IPS-18a (cell line): ENCODE data around the gene ARHGAP40.
A peak's percentile ranks its signal among the peaks of the same experiment; 100 is the strongest.
"Not testable (repeated sequence)": the region's sequence is repeated elsewhere in the genome, so short reads cannot be mapped to it uniquely, and the experiment has no call there.

Experiments used
- H3K27ac ChIP-seq: one replicate; pipeline ENCODE4 v1.5.1; 2013; ENCODE audit warnings: low read length
- H3K27me3 ChIP-seq: one replicate; pipeline ENCODE4 v1.6.1; 2013; ENCODE audit warnings: mild to moderate bottlenecking, low read length; ENCODE audit not compliant: control insufficient read depth, insufficient read depth
- H3K36me3 ChIP-seq: one replicate; pipeline ENCODE4 v1.6.1; 2013; ENCODE audit warnings: low read depth, low read length; ENCODE audit not compliant: control insufficient read depth
- H3K4me1 ChIP-seq: one replicate; pipeline ENCODE4 v1.6.1; 2013; ENCODE audit warnings: low read depth, low read length; ENCODE audit not compliant: control insufficient read depth
- H3K4me3 ChIP-seq: one replicate; pipeline ENCODE4 v1.5.1; 2013; ENCODE audit warnings: low read length
- H3K9ac ChIP-seq: one replicate; pipeline ENCODE4 v1.6.1; 2013; ENCODE audit warnings: mild to moderate bottlenecking, low read length, moderate library complexity
- H3K9me3 ChIP-seq: one replicate; pipeline ENCODE4 v1.6.1; 2013; ENCODE audit warnings: low read depth, low read length; ENCODE audit not compliant: control insufficient read depth

Gene ARHGAP40

DNA sequence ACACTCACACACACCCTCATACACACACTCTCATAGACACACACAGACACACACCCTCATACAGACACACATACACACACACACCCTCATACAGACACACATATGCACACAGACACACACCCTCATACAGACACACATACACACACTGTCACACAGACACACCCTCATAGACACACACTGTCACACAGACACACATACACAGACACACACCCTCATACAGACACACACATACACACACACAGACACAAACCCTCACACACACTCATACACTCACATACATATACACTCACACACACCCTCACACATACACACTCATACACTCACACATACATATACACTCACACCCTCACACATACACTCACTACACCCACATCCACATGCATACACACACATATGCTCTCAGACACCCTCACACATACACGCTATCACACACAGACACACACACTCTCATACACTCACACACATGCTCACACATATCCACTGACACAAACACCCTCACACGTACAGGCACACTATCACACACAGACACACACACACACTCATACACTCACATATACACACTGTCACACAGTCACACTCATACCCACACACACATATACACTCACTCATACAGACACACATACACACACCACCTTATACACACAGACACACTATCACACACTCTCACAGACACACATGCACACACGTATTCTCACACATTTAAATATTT is 11.5 kb upstream of the ARHGAP40 start:
- no peak overlapping the region for H3K9ac ChIP-seq
- H3K27ac ChIP-seq, result no peak overlapping the region
- no peaks in the 10 kb centered on the region for H3K36me3 ChIP-seq
- peaks cover 6% of the 10 kb centered on the region for H3K4me1 ChIP-seq
- no peak overlapping the region for H3K4me3 ChIP-seq
- no peaks in the 10 kb centered on the region for H3K27me3 ChIP-seq
- no peaks in the 10 kb centered on the region for H3K9me3 ChIP-seq

DNA sequence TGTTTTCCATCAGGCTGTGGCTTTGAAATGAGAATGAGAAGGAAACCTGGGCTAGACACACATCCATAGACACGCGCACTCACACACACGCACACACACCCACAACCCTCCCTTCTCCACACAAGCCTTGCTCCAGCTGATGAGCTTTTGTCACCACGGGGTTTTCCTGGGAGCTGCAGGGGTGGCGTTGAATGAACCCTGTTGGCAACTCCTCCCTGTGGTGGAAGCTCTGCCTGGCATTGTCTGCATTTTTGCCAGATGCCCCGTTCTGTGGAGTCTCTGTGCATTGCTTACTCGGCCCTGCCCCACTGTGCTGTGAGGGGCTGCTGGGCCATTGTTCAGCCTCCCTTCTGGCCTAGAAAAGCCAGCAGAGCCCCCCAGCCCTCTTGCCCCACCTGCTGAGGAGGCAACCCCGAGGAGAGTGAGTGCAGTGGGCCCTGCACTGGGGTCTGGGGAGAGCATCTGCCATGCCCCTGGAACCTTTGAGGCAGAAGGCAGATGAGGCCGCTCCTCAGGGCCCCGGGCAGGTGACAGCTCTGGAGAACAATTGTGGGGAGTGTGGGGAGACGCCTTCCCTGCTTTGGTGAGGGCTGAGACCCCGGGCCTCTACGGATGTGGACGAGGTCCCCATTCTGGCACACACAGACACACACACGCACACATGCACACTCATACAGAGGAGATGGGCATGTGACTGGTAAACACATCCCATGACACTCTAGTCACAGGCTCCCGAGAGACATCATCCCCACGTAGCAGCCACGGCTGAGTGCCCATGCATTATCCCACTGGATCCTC is 10.7 kb upstream of the ARHGAP40 start:
- Histone ChIP-seq H3K27me3 (no peaks in the 10 kb centered on the region), H3K9ac (no peak overlapping the region)

DNA sequence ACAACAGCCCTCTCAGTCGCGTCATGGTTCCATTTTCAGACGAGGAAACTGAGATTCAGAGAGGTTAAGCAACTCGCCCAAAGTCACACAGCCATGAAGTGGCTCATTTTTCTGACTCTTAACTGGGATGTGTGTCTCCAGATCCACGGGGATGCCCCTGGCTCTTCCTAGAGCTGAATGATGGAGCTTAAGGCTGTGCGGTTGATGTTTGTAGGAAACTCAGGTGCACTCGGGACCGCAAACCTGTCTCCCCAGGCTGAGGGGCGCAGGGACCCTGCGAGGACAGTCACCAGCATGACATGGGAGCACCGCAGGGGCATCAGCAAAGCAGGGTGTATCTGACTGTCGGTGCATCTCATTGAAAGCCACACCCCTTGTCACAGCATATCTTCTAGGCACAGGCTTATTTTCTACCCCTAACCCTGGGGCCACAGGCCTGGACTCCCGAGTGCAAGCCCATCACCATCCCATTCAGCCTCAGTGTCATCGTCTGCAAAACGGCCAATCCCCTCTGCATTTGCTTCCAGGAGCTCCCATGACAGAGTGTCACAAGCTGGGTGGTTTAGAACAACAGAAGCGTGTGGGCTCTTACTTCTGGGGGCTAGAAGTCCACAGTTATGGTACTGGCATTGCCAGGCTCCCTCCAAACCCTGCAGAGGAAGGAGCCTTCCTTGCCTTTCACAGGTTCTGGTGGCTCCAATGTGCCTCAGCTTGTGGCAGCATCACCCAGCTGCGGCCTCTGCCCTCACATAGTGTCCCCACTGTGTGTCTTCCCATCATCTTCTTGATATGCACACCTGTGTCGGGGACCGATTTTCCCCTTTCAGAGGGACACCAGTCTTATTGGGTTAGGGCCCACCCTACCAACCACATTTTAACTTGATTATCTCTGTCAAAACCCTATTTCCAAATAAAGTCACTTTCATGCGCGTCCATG is 9.9 kb upstream of the ARHGAP40 start:
- Histone ChIP-seq H3K4me3 (no peak overlapping the region), H3K9me3 (no peaks in the 10 kb centered on the region), H3K4me1 (peaks cover 6% of the 10 kb centered on the region), H3K27me3 (no peaks in the 10 kb centered on the region), H3K27ac (no peak overlapping the region), H3K36me3 (no peaks in the 10 kb centered on the region), H3K9ac (no peak overlapping the region)

More for the DNA sequence above, 10.7 kb upstream of the ARHGAP40 start:
- Histone ChIP-seq H3K4me1 (peaks cover 6% of the 10 kb centered on the region), H3K4me3 (no peak overlapping the region), H3K27ac (no peak overlapping the region), H3K9me3 (no peaks in the 10 kb centered on the region), H3K36me3 (no peaks in the 10 kb centered on the region)

DNA sequence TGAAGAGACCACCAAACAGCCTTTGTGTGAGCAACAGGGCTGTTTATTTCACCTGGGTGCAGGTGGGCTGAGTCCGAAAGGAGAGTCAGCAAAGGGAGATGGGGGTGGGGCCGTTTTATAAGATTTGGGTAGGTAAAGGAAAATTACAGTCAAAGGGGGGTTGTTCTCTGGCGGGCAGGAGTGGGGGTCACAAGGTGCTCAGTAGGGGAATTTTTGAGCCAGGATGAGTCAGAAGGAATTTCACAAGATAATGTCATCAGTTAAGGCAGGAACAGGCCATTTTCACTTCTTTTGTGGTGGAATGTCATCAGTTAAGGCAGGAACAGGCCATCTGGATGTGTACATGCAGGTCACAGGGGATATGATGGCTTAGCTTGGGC is 9.2 kb upstream of the ARHGAP40 start:
- H3K27ac ChIP-seq, H3K27me3 ChIP-seq, H3K9ac ChIP-seq, H3K4me3 ChIP-seq, H3K36me3 ChIP-seq, H3K4me1 ChIP-seq, H3K9me3 ChIP-seq: not testable (repeated sequence)

DNA sequence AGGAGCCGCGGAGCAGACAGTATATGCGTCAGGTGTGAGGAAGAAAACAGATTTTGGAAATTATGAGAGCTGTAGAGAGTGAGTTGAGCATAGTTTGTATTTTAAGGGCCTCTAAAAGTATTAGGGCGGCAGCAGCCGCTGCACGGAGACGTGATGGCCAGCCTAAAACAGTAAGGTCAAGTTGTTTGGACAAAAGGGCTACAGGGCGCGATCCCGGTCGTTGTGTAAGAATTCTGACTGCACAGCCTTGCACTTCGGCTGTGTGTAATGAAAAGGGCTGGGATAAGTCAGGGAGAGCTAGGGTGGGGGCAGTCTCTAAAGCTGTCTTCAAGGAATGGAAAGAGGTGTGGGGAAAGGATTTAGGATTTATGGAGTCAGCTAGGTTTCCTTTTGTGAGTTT is 7.3 kb upstream of the ARHGAP40 start:
- H3K27me3 ChIP-seq, H3K9ac ChIP-seq, H3K4me3 ChIP-seq, H3K27ac ChIP-seq, H3K9me3 ChIP-seq, H3K36me3 ChIP-seq: not testable (repeated sequence)
- peaks cover 15% of the 10 kb centered on the region for H3K4me1 ChIP-seq

DNA sequence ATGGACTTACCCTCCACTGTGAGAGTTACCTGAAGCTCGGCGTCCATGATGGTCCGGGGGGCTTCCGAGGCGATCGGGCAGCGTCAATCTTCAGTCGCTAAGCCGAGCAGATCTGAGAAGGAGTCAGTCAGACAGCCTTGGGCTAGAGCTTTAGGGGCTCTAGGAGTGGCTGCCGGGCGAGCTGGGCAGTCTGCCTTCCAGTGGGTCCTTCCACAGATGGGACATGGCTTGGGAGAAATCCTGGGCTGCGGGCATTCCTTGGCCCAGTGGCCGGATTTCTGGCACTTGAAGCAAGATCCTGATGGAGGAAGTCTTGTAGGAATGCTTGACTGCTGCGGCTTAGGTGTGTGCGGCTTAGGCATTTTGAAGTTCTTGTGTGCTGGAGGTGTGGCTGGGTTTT is 5.7 kb upstream of the ARHGAP40 start:
- not testable (repeated sequence) for H3K4me3 ChIP-seq, H3K27me3 ChIP-seq, H3K27ac ChIP-seq, H3K9ac ChIP-seq, H3K9me3 ChIP-seq, H3K36me3 ChIP-seq
- peaks cover 29% of the 10 kb centered on the region for H3K4me1 ChIP-seq

DNA sequence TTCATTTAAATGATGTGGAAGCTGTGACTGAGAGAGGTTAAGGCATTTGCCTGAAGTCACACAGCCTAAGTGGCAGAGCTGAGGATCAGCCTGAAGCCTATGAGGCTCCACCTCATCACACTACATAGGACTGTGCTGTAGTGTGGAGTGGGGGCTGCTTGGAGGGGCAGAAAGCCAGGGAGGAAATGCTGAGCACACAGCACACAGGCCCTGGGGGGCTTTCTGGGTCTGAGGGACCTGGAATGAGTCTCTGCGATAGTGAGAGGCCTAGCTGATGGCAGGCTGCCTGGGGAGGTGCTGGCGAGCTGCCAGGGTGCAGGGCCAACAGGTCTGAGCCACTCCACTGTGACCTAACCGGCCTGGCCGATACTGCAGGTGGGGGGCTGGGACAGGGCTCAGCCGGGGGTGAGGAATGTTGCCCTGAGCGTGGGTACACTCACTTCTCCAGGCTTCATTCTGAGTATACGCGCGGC is 2.2 kb upstream of the ARHGAP40 start:
- H3K9ac ChIP-seq, result no peak overlapping the region

DNA sequence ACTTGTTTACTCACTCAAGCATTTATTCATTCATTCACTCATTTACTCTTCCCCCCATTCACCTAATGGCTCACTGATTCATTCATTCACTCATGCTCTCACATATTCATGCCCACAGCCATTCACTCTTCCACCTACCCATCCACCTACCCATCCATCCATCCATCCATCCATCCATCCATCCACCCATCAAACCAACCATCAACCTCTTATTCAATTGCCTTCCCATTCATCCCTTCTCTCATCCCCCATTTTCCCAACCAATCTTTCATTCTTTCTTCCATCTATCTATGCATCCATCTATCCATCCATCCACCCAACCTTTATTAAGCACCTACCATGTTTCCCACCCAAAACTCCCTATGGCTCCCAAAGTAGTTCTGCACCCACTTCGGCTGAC is 1.6 kb upstream of the ARHGAP40 start:
- Histone ChIP-seq H3K9me3 (no peaks in the 10 kb centered on the region), H3K36me3 (no peaks in the 10 kb centered on the region), H3K4me1 (peaks cover 26% of the 10 kb centered on the region), H3K27me3 (peaks cover 18% of the 10 kb centered on the region), H3K4me3 (no peak overlapping the region), H3K27ac (no peak overlapping the region), H3K9ac (no peak overlapping the region)

More for the DNA sequence above, 2.2 kb upstream of the ARHGAP40 start:
- Histone ChIP-seq H3K4me3 (no peak overlapping the region), H3K36me3 (no peaks in the 10 kb centered on the region), H3K27ac (no peak overlapping the region), H3K4me1 (peaks cover 26% of the 10 kb centered on the region), H3K9me3 (no peaks in the 10 kb centered on the region), H3K27me3 (peaks cover 18% of the 10 kb centered on the region)

DNA sequence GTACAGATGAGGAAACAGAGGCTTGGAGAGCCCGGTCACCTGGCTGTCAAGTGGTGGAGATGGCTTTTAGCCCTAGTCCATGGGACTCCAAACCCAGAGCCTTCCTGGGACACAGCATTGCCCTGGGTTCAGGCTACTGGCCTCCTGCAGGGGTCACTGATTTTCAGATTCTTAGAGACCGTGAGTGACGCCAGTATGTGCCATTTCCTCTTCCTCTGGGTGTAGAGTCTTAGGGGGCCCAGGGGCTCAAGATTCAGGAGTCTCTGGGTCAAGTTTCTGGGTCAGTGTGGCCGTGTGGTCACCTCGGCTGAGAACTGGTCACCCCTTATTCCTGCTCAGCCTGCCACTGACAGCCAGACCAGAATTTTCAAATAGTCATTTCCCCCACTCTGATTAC is 574 bp downstream of the ARHGAP40 start:
- Histone ChIP-seq H3K9me3 (no peaks in the 10 kb centered on the region), H3K27me3 (peaks cover 18% of the 10 kb centered on the region), H3K36me3 (no peaks in the 10 kb centered on the region), H3K4me1 (peaks cover 26% of the 10 kb centered on the region), H3K27ac (no peak overlapping the region), H3K4me3 (peak overlapping the region; percentile 77), H3K9ac (peak overlapping the region; percentile 33)

DNA sequence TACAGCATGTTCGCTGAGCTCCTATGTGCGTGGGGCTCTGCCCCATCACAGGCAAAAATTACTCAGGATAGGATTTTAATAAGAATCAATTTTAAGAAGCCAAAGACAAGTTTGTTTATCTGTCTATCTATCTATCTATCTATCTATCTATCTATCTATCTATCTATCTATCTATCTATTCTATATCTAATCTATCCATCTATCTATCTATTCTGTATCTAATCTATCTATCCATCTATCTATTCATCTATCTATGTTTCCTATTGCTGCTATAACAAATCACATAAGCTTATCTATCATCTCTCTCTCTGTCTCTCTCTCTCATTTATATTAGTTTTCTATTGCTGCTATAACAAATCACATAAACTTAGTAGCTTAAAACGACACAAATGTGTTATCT is 1.7 kb downstream of the ARHGAP40 start:
- Histone ChIP-seq H3K9me3 (no peaks in the 10 kb centered on the region), H3K4me3 (no peak overlapping the region), H3K27me3 (peaks cover 18% of the 10 kb centered on the region), H3K36me3 (no peaks in the 10 kb centered on the region), H3K9ac (no peak overlapping the region), H3K27ac (no peak overlapping the region), H3K4me1 (peaks cover 32% of the 10 kb centered on the region)

DNA sequence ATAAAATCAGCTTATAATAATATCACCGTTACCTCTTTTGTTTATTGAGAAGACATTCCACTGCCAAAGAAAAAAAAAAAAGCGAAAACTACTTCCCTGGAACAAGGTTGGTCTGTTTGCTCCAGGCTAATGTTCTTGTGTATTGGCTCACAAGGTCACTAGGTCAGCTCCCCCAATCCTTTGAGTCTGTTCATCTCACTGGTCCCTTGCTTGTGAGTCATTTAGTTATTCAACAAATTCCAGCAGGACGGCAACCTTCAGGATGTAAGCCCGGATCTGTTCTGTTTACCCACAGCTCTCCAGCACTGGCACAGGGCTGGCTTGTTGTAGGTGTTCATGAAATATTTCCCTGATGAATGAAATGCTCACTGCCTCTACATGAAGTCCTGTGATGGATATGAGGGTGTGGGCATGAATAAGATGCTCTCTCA is 3.3 kb downstream of the ARHGAP40 start:
- H3K27ac ChIP-seq, result no peak overlapping the region
- H3K9ac ChIP-seq, result no peak overlapping the region
- H3K27me3 ChIP-seq, result peaks cover 18% of the 10 kb centered on the region
- no peaks in the 10 kb centered on the region for H3K9me3 ChIP-seq
- no peak overlapping the region for H3K4me3 ChIP-seq
- H3K4me1 ChIP-seq, result peaks cover 17% of the 10 kb centered on the region
- H3K36me3 ChIP-seq, result no peaks in the 10 kb centered on the region
